ENCODE data around the gene RAD51B. TPM values are rescaled to one million over a fixed set of nuclear protein-coding genes. Genes with fewer than 3 reads are reported as not detected.

RAD51B gene
- total RNA-seq, 1 experiment from 2014 or later: 20.0 TPM

GRCh38 chr14:68701001-68701741 is 881.6 kb downstream of the RAD51B start:
- peaks cover 24 to 47% of the 10 kb centered on the region in 2 experiments for H3K4me1 ChIP-seq (ENCODE audit: control insufficient read depth in 1 of 2, insufficient read depth in 2 of 2, low read length in 2 of 2)
- no peak for ATAC-seq
- intact Hi-C loops (cut with micrococcal nuclease): no loop called here

More at GRCh38 chr14:68701001-68701741, 881.6 kb downstream of the RAD51B start:
- H4K20me1 ChIP-seq (ENCODE audit: insufficient read depth): no peaks in the 10 kb centered on the region
- H3K79me2 ChIP-seq (ENCODE audit: insufficient read depth, low read length): no peaks in the 10 kb centered on the region
- ChIA-PET CTCF (no interaction called here), RAD21 (ENCODE audit: low non-redundant PET in 1 of 2, low total read pairs in 2 of 2, uncharacterized antibody in 2 of 2, unreplicated experiment in 2 of 2) (no interaction called here), POLR2A (no interaction called here)
- no peaks in the 10 kb centered on the region for H3K27me3 ChIP-seq (ENCODE audit: insufficient read depth, low read length)
- H3K4me2 ChIP-seq (ENCODE audit: low read length): no peak overlapping the region
- no peaks in the 10 kb centered on the region for H3K9me2 ChIP-seq (ENCODE audit: insufficient read depth)
- no peak overlapping the region for H3K9ac ChIP-seq (ENCODE audit: low read length)
- H3K9me3 ChIP-seq (ENCODE audit: control insufficient read depth in 1 of 2, insufficient read depth in 1 of 2, low read depth in 1 of 2, low read length in 2 of 2): no peaks in the 10 kb centered on the region; a peak in 1 of 4 replicates
- no peak for DNase-seq (ENCODE audit: low read depth, low spot score)
- TF ChIP-seq MAX (IDR thresholded peaks at IDR 0.05): no peak
- no peak for TF ChIP-seq CTCF (IDR thresholded peaks at IDR 0.05 in 2 of 3, conservative IDR thresholded peaks at IDR 0.05 in 1 of 3; ENCODE audit: borderline replicate concordance in 1 of 3, insufficient read depth in 1 of 3, low read depth in 2 of 3, low read length in 2 of 3)
- no peak for TF ChIP-seq ZNF274 (IDR thresholded peaks at IDR 0.05; ENCODE audit: low read depth, low read length)
- TF ChIP-seq TCF7L2 (IDR thresholded peaks at IDR 0.05; ENCODE audit: borderline replicate concordance, extremely low read depth, insufficient read depth, insufficient read length): no peak
- TF ChIP-seq YY1 (IDR thresholded peaks at IDR 0.05; ENCODE audit: extremely low read depth, insufficient replicate concordance, low read depth, low read length): no peak
- no peak for TF ChIP-seq ATF3 (IDR thresholded peaks at IDR 0.05)
- no peaks in the 10 kb centered on the region for H3K36me3 ChIP-seq (ENCODE audit: control insufficient read depth in 1 of 2, insufficient read depth in 2 of 2, low read length in 2 of 2)
- BruUV-seq (replicated peaks): no TSS peak
- H3K4me3 ChIP-seq (replicated peaks in 1 of 2; ENCODE audit: low read depth in 1 of 2, low read length in 2 of 2): no peak overlapping the region
- H2AFZ ChIP-seq (ENCODE audit: low read depth, low read length, poor library complexity, severe bottlenecking): no peak overlapping the region
- no peak overlapping the region for H3K27ac ChIP-seq (ENCODE audit: low read depth, low read length)

Measured in HCT116 (cell line).